D721Med (cell line): ENCODE data around the gene AUTS2.

Source experiments
- DNase-seq: peaks from one replicate; pipeline ENCODE4 v3.0.0; 2011; ENCODE audit warnings: low spot score; ENCODE audit not compliant: insufficient read length
- FAIRE-seq: peaks from 2 replicates; lab custom pipeline; 2011; peaks lifted over from hg19 to GRCh38; lab: Jason Lieb, UNC
- TF ChIP-seq, protein P1 (sequence below): IDR thresholded peaks from 2 replicates; pipeline ENCODE4 v1.5.1; 2012; ENCODE audit warnings: mild to moderate bottlenecking, control low read depth; ENCODE audit not compliant: insufficient read depth; ENCODE audit errors: missing control alignments

AUTS2 gene

DNA sequence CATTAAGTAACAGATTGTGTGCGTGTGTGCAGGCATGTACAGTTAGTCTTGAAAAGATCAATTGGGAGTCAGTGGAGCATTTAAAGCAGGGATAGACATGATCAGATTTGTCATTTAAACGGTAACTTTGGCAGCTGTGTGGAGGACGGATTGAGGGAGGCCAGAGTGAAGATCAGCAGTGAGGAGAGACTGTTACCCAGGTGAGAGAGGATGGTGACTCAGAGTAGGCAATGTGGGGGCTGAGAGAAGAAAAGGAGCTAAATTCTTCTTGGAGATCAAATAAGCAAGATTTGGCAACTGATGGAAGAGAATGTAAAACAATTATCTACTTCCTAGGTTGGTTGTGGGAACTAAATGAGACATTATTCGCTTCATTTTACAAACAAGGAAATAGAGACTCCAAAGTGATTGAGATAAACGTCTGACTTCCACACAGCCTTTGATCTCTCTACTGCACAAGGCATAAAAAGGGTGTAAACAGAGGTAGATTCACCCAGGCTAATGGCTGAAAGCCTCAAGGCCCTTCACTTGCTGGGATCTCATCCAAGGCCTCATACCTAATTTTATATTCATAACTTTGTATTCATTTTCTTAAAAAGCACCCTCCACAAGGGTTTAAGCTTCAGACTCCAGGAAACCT is 868.6 kb downstream of the AUTS2 start:
- FAIRE-seq (no peak), DNase-seq (no peak)
- TF ChIP-seq, protein P1, sequence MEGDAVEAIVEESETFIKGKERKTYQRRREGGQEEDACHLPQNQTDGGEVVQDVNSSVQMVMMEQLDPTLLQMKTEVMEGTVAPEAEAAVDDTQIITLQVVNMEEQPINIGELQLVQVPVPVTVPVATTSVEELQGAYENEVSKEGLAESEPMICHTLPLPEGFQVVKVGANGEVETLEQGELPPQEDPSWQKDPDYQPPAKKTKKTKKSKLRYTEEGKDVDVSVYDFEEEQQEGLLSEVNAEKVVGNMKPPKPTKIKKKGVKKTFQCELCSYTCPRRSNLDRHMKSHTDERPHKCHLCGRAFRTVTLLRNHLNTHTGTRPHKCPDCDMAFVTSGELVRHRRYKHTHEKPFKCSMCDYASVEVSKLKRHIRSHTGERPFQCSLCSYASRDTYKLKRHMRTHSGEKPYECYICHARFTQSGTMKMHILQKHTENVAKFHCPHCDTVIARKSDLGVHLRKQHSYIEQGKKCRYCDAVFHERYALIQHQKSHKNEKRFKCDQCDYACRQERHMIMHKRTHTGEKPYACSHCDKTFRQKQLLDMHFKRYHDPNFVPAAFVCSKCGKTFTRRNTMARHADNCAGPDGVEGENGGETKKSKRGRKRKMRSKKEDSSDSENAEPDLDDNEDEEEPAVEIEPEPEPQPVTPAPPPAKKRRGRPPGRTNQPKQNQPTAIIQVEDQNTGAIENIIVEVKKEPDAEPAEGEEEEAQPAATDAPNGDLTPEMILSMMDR: no peak

DNA sequence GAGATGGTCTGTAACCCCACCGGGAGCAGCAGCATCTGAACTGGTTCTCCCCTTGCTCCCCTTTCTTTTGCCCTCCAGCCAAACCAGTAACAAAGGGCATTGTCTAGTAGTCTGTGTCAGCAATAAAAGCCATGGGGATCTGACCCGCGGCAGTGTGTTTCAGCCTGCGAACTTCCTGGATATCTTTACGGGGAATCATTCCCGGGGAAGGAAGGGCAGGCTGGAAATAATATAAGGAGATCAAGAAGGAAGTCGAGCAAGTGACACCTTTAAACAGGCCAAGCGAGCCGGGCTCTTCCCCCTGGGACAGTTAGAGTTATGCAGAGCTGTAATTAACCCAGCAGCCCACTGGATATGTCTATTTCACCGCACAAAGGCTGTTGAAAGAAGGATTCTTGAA is 872.5 kb downstream of the AUTS2 start:
- TF ChIP-seq, protein P1: no peak
- FAIRE-seq (no peak), DNase-seq (no peak)

DNA sequence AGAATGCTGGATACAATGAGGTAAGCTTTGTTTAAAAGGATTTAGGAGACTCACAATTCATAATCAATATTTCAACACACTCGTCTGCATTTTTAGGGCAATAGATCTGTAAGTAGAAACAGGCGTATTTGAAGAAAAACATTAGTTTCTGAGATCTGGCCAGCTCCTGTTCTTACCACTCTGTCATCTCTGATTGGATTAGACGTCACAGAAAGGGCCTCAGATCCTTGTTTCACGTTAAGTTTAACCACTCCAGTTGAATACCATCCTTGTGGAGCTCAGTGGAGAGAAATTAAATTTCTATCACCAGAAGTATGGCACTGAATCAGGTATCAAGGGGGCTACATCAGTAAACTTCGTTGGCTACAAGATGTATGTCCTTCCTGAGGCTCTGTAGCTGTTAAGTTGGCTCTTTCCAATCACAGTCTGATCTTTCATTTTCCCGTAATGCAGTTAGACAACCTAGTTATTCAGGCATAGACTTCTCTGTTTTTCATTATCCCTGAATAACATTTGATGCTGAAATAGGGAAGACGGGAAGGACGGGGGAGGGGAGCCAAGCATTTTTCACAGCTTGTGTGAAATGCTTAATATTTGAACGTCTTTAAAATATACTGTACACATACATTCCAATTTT is 874.4 kb downstream of the AUTS2 start:
- DNase-seq: no peak
- TF ChIP-seq, protein P1: no peak
- FAIRE-seq: no peak

- TF ChIP-seq, protein P1: no peak
- no peak for FAIRE-seq
- DNase-seq: no peak
Measured at GRCh38 chr7:70474639-70475234, 876.5 kb downstream of the AUTS2 start.

DNA sequence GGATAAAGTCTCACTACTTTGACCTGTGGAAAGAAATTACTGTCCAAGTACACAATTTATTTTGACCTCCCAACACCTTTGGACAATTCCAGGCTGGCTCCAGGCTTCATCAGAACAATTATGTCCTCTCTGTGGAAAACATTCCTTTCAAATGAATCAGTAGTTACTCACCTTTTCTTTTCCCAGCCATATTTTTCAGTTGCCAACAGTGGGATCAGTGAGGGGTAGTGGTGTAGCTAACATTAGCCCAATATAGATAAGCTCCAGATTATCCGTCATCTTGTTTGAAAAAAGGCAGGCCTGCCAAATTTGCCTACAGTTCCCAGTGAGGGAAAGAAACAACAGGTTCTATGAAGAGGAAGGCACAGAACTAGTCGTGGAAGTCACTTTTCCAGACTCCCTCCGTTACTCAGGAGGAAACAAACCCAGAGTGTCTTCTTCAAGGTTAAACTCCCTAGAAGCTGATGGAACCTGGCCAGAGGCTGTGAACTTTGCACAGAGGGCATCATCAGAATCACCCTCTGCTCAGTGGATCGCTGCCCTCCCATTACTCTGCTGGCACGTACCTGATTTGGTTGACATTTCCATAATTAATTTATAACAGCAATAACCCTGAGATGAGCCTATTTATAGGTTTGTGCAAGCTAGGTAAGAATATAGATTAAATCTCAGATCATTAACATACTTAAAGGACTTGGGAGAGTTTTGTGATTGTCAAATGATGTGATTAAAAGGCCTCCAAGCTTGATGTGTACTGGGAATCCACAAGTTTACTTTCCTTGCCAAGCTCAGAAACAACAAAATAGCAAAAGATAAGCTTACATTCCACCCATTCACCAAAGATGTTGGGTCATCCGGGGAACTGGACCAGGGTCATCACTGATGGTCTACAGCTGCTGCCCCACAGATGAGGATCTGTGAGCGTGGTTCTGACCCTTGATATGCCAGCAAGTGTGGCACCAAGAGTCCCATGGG is 879.0 kb downstream of the AUTS2 start:
- FAIRE-seq: no peak
- TF ChIP-seq, protein P1: no peak
- DNase-seq: no peak

GRCh38 chr7:70479153-70480021 is 881.1 kb downstream of the AUTS2 start:
- TF ChIP-seq, protein P1: no peak
- FAIRE-seq (no peak), DNase-seq (no peak)
